Fibroblast of pulmonary artery (primary cell): ENCODE measurements around the gene TMEM132D.

Experiments used
- DNase-seq: peaks from one replicate; pipeline ENCODE4 v3.0.0-alpha.2; 2010; ENCODE audit warnings: low read depth
- H3K4me3 ChIP-seq: replicated peaks from 2 replicates; pipeline ENCODE4 v1.5.1; 2011; ENCODE audit warnings: low read depth, mild to moderate bottlenecking, control low read depth, low read length, moderate library complexity
- CTCF ChIP-seq: IDR thresholded peaks from 2 replicates; pipeline ENCODE4 v1.5.1; 2011; ENCODE audit warnings: mild to moderate bottlenecking, control low read depth, low read length, inconsistent platforms; ENCODE audit errors: missing control alignments

The TMEM132D gene

GRCh38 chr12:129693731-129694130, 210.1 kb downstream of the TMEM132D start:
- DNase-seq: no peak
- no peak for TF ChIP-seq CTCF
- no peak overlapping the region for H3K4me3 ChIP-seq

GRCh38 chr12:129687731-129688130, 216.1 kb downstream of the TMEM132D start:
- no peak for TF ChIP-seq CTCF
- no peak for DNase-seq
- no peak overlapping the region for H3K4me3 ChIP-seq

- DNase-seq: no peak
- H3K4me3 ChIP-seq: no peak overlapping the region
- TF ChIP-seq CTCF: no peak
These were observed 222.0 kb downstream of the TMEM132D start for GRCh38 chr12:129681830-129682229.

- DNase-seq: no peak
- TF ChIP-seq CTCF: no peak
- no peak overlapping the region for H3K4me3 ChIP-seq
These were observed 222.7 kb downstream of the TMEM132D start for GRCh38 chr12:129681151-129681550.

GRCh38 chr12:129676411-129676810, 227.4 kb downstream of the TMEM132D start:
- no peak overlapping the region for H3K4me3 ChIP-seq
- no peak for DNase-seq
- no peak for TF ChIP-seq CTCF

GRCh38 chr12:129675947-129676346, 227.9 kb downstream of the TMEM132D start:
- no peak for TF ChIP-seq CTCF
- no peak overlapping the region for H3K4me3 ChIP-seq
- no peak for DNase-seq

- no peak for DNase-seq
- H3K4me3 ChIP-seq: no peak overlapping the region
- TF ChIP-seq CTCF: no peak
These were observed 228.3 kb downstream of the TMEM132D start for GRCh38 chr12:129675496-129675895.
